Endometrial microvascular endothelial cells (primary cell): ENCODE results near the gene KCNG1. TPM values are rescaled to one million over a fixed set of nuclear protein-coding genes. Genes with fewer than 3 reads are reported as not detected.
"Not testable (repeated sequence)": the region's sequence is repeated elsewhere in the genome, so short reads cannot be mapped to it uniquely, and the experiment has no call there.

ENCODE experiments used
- in situ Hi-C: cut with HindIII; loops from 2 replicates; pipeline ENCODE4 v1.10.0; 2017; ENCODE audit warnings: low sequenced_read_pairs, low pct_unique_long_range_greater_than_20kb; ENCODE audit errors: inconsistent ontology term
- total RNA-seq: library from RNA; depleted of rRNA; stranded (reverse); fragments of >200 nt; gene quantifications from one replicate; pipeline ENCODE4 v1.2.3, GENCODE V29; 2015; ENCODE audit errors: inconsistent ontology term

The KCNG1 gene
- total RNA-seq, 1 donor from 2014 or later: 0.37 TPM

- in situ Hi-C loops: no loop called here
Observed at GRCh38 chr20:50995506-50995905, 27.4 kb downstream of the KCNG1 start.

GRCh38 chr20:50993876-50994275 is 29.0 kb downstream of the KCNG1 start:
- in situ Hi-C loops: no loop called here

- in situ Hi-C loops: no loop called here
Observed at GRCh38 chr20:50992733-50993457, 30.0 kb downstream of the KCNG1 start.

- in situ Hi-C loops: no loop called here
Observed at GRCh38 chr20:50992336-50992732, 30.6 kb downstream of the KCNG1 start.

- in situ Hi-C loops: no loop called here
Observed at GRCh38 chr20:50991076-50991475, 31.8 kb downstream of the KCNG1 start.

GRCh38 chr20:50987493-50988210 is 35.3 kb downstream of the KCNG1 start:
- in situ Hi-C loops: no loop called here

- in situ Hi-C loops: no loop called here
Observed at GRCh38 chr20:50983321-50983720, 39.6 kb downstream of the KCNG1 start.

GRCh38 chr20:50982363-50982762 is 40.5 kb downstream of the KCNG1 start:
- in situ Hi-C loops: no loop called here

- in situ Hi-C loops: no loop called here
Observed at GRCh38 chr20:50981714-50982048, 41.2 kb downstream of the KCNG1 start.

GRCh38 chr20:50980851-50981713 is 41.8 kb downstream of the KCNG1 start:
- in situ Hi-C loops: no loop called here

GRCh38 chr20:50980071-50980681 is 42.7 kb downstream of the KCNG1 start:
- in situ Hi-C loops: no loop called here

GRCh38 chr20:50978533-50978932 is 44.4 kb downstream of the KCNG1 start:
- in situ Hi-C loops: not testable (repeated sequence)

GRCh38 chr20:50977066-50978021 is 45.6 kb downstream of the KCNG1 start:
- in situ Hi-C loops: no loop called here

- in situ Hi-C loops: no loop called here
Observed at GRCh38 chr20:50975701-50976330, 47.1 kb downstream of the KCNG1 start.

- in situ Hi-C loops: no loop called here
Observed at GRCh38 chr20:50969912-50970311, 53.0 kb downstream of the KCNG1 start.

GRCh38 chr20:50969435-50969834 is 53.5 kb downstream of the KCNG1 start:
- in situ Hi-C loops: no loop called here

- in situ Hi-C loops: no loop called here
Observed at GRCh38 chr20:50968289-50968688, 54.6 kb downstream of the KCNG1 start.

GRCh38 chr20:50967586-50967985 is 55.3 kb downstream of the KCNG1 start:
- in situ Hi-C loops: no loop called here
